Activated CD8-positive, alpha-beta T cell treated with anti-CD3 and anti-CD28 coated beads for 36 hours (primary cell): Measurements from ENCODE around the gene PUS1. TPM values are rescaled to one million over a fixed set of nuclear protein-coding genes. Genes with fewer than 3 reads are reported as not detected.
"Not testable (repeated sequence)": the region's sequence is repeated elsewhere in the genome, so short reads cannot be mapped to it uniquely, and the experiment has no call there.

Source experiments
- ATAC-seq: fragments of 200-7000 bp; cut with Tn5 transposase; one replicate; pipeline ENCODE4 v1.10.0; 2021; ENCODE audit warnings: mild to moderate bottlenecking, moderate library complexity
- CTCF ChIA-PET: fragments of 350-600 bp; sonication (Branson Sonifier 250); formaldehyde crosslinking; loops from one replicate; lab custom pipeline; 2021; ENCODE audit warnings: antibody characterized with exemption; lab: Charles Lee
- POLR2A ChIA-PET: fragments of 350-600 bp; sonication (Branson Sonifier 250); formaldehyde crosslinking; loops from one replicate; lab custom pipeline; 2021; ENCODE audit warnings: antibody characterized with exemption; lab: Charles Lee
- DNase-seq: peaks from one replicate; pipeline ENCODE4 v3.0.0-alpha.2; 2020
- H3K27ac Mint-ChIP-seq: one replicate; pipeline ENCODE4 v1.8.0; 2021; ENCODE audit warnings: mild to moderate bottlenecking, mixed read lengths
- H3K27me3 Mint-ChIP-seq: one replicate; pipeline ENCODE4 v1.8.0; 2021; ENCODE audit warnings: mixed read lengths
- H3K36me3 Mint-ChIP-seq: one replicate; pipeline ENCODE4 v1.8.0; 2021; ENCODE audit warnings: low read depth, mixed read lengths
- H3K4me1 Mint-ChIP-seq: one replicate; pipeline ENCODE4 v1.8.0; 2021; ENCODE audit warnings: low read depth, mixed read lengths
- H3K4me3 Mint-ChIP-seq: one replicate; pipeline ENCODE4 v1.8.0; 2021; ENCODE audit warnings: mild to moderate bottlenecking, moderate library complexity, mixed read lengths
- H3K9me3 Mint-ChIP-seq: one replicate; pipeline ENCODE4 v1.8.0; 2021; ENCODE audit warnings: mixed read lengths
- intact Hi-C: fragments of 100-400 bp; cut with micrococcal nuclease; formaldehyde crosslinking; loops from one replicate; pipeline ENCODE4 v1.10.0; 2022
- total RNA-seq, 2 experiments: library from RNA; stranded (reverse); gene quantifications; one replicate each; pipeline ENCODE4 v1.2.3, GENCODE V29; 2021
- TF ChIP-seq, protein P1 (sequence below): fragments of 200-600 bp; IDR thresholded peaks from one replicate; pipeline ENCODE4 v1.8.0; 2022; ENCODE audit warnings: antibody characterized with exemption, mild to moderate bottlenecking

Gene PUS1
- total RNA-seq, 2 experiments from 2014 or later = 68.2 to 71.7 TPM

GRCh38 chr12:131949431-131950181, 20.5 kb downstream of the PUS1 start, which contains the start of gene EP400:
TSS of gene EP400 (plus strand) at chr12:131949942. CDS start at chr12:131960620, 10,678 bp downstream.
- peak; percentile 98 for ATAC-seq
- peak; percentile 97 for DNase-seq
- intact Hi-C loops = no loop called here
- TF ChIP-seq, protein P1, sequence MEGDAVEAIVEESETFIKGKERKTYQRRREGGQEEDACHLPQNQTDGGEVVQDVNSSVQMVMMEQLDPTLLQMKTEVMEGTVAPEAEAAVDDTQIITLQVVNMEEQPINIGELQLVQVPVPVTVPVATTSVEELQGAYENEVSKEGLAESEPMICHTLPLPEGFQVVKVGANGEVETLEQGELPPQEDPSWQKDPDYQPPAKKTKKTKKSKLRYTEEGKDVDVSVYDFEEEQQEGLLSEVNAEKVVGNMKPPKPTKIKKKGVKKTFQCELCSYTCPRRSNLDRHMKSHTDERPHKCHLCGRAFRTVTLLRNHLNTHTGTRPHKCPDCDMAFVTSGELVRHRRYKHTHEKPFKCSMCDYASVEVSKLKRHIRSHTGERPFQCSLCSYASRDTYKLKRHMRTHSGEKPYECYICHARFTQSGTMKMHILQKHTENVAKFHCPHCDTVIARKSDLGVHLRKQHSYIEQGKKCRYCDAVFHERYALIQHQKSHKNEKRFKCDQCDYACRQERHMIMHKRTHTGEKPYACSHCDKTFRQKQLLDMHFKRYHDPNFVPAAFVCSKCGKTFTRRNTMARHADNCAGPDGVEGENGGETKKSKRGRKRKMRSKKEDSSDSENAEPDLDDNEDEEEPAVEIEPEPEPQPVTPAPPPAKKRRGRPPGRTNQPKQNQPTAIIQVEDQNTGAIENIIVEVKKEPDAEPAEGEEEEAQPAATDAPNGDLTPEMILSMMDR = peak; percentile 36
- H3K36me3 Mint-ChIP-seq = peaks cover 18% of the 10 kb centered on the region
- peaks cover 37% of the 10 kb centered on the region for H3K4me1 Mint-ChIP-seq
- peak within 1 kb of the TSS; percentile 86 for H3K4me3 Mint-ChIP-seq
- H3K9me3 Mint-ChIP-seq = no peaks in the 10 kb centered on the region
- no peaks in the 10 kb centered on the region for H3K27me3 Mint-ChIP-seq
- ChIA-PET CTCF (interaction anchor here (1.0 kb wide), 1 partner anchor 19 kb away, joined by 3 read pairs; no protein-coding TSS in a partner anchor), POLR2A (interaction anchor here (1.0 to 2.5 kb wide), 6 partner anchors 8 to 63 kb away, joined by 3 to 10 read pairs (median 6); no protein-coding TSS in a partner anchor)
- H3K27ac Mint-ChIP-seq = peak within 1 kb of the TSS; percentile 91

GRCh38 chr12:131950182-131950913, 21.3 kb downstream of the PUS1 start:
- H3K27ac Mint-ChIP-seq = peak overlapping the region; percentile 91
- H3K4me3 Mint-ChIP-seq = peak overlapping the region; percentile 86
- TF ChIP-seq, protein P1 = no peak
- intact Hi-C loops = no loop called here
- no peaks in the 10 kb centered on the region for H3K27me3 Mint-ChIP-seq
- DNase-seq (peak; percentile 58), ATAC-seq (peak; percentile 9)
- peaks cover 12% of the 10 kb centered on the region for H3K36me3 Mint-ChIP-seq
- H3K9me3 Mint-ChIP-seq = no peaks in the 10 kb centered on the region
- CTCF ChIA-PET = no interaction called here
- peaks cover 37% of the 10 kb centered on the region for H3K4me1 Mint-ChIP-seq
- POLR2A ChIA-PET = interaction anchor here (1.0 to 2.5 kb wide), 5 partner anchors 8 to 62 kb away, joined by 3 to 10 read pairs (median 6); no protein-coding TSS in a partner anchor

DNA sequence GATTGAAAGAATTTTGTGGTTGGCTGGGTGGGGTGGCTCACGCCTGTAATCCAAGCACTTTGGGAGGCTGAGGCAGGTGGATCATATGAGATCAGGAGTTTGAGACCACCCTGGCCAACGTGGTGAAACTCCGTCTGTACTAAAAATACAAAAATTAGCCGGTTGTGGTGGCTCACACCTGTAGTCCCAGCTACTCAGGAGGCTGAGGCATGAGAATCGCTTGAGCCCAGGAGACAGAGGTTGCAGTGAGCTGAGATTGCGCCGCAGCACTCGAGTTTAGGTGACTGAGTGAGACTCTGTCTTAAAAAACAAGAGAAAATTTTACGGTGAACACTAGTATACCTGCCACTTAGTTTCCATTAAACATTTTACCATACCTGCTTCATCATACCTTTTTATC, 24.7 kb downstream of the PUS1 start:
- H3K4me1 Mint-ChIP-seq = peaks cover 44% of the 10 kb centered on the region

DNA sequence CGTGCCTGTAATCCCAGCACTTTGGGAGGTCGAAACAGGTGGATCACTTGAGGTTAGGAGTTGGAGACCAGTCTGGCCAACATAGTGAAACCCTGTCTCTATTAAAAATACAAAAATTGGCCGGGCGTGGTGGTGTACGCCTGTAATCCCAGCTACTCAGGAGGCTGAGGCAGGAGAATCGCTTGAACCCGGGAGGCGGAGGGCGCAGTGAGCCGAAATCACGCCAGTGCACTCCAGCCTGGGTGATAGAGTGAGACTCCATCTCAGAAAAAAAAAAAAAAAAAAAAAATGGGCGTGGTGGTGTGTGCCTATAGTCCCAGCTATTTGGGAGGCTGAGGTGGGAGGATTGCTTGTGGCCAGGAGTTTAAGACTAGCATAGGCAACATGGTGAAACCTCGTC, 25.4 kb downstream of the PUS1 start:
- H3K27ac Mint-ChIP-seq, H3K9me3 Mint-ChIP-seq, ATAC-seq, POLR2A ChIA-PET, CTCF ChIA-PET, DNase-seq, intact Hi-C loops, H3K27me3 Mint-ChIP-seq, H3K4me3 Mint-ChIP-seq: not testable (repeated sequence)
- Mint-ChIP-seq H3K4me1 (peaks cover 48% of the 10 kb centered on the region), H3K36me3 (peaks cover 14% of the 10 kb centered on the region)

More for the DNA sequence above, 24.7 kb downstream of the PUS1 start:
- H3K4me3 Mint-ChIP-seq, DNase-seq, CTCF ChIA-PET, H3K27me3 Mint-ChIP-seq, ATAC-seq, POLR2A ChIA-PET, intact Hi-C loops, H3K27ac Mint-ChIP-seq, H3K9me3 Mint-ChIP-seq: not testable (repeated sequence)
- H3K36me3 Mint-ChIP-seq = peaks cover 14% of the 10 kb centered on the region

GRCh38 chr12:131959116-131959515, 30.0 kb downstream of the PUS1 start:
- intact Hi-C loops = no loop called here
- CTCF ChIA-PET = interaction anchor here (1.1 kb wide), 1 partner anchor 15 kb away, joined by 3 read pairs; no protein-coding TSS in a partner anchor
- POLR2A ChIA-PET = no interaction called here

More at GRCh38 chr12:131959116-131959515, 30.0 kb downstream of the PUS1 start:
- ATAC-seq (no peak), DNase-seq (no peak)
- Mint-ChIP-seq H3K27ac (no peak overlapping the region), H3K27me3 (no peaks in the 10 kb centered on the region), H3K36me3 (peaks cover 11% of the 10 kb centered on the region), H3K4me1 (peaks cover 59% of the 10 kb centered on the region), H3K9me3 (no peaks in the 10 kb centered on the region), H3K4me3 (no peak overlapping the region)
- TF ChIP-seq, protein P1 = no peak
